GM18858 (cell line): ENCODE data around the gene FBN2.
A peak's percentile ranks its signal among the peaks of the same experiment; 100 is the strongest.

Source experiments
- ATAC-seq: cut with Tn5 transposase; IDR thresholded peaks from one replicate; pipeline ENCODE4 v1.9.1; 2021; ENCODE audit not compliant: unreplicated experiment

FBN2 gene

GRCh38 chr5:128216860-128217531 lies 321.0 kb downstream of the FBN2 start:
- ATAC-seq = no peak

- ATAC-seq = no peak
Measured at GRCh38 chr5:128216285-128216684, 321.8 kb downstream of the FBN2 start.

GRCh38 chr5:128213833-128214232 lies 324.2 kb downstream of the FBN2 start:
- ATAC-seq = no peak

DNA sequence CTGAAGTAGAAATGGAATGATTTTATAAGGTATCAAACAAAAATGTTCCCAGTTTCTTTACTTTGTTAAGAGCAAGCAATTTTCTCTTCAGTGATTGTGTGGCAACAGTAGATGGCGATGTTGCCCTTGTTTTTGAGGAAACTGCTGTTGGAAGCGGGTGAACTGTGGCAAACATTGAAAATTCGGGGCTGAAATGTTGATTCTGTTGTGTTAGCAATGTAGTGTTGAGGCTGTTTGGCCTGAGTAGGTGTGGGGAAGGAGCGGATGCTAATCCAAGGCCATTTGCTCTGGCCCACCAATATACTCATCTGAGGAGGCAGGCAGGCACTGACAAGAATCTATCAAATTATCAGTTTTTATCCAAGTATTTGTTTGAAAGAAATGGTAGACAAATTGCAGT lies 324.7 kb downstream of the FBN2 start:
- peak; percentile 43 for ATAC-seq

DNA sequence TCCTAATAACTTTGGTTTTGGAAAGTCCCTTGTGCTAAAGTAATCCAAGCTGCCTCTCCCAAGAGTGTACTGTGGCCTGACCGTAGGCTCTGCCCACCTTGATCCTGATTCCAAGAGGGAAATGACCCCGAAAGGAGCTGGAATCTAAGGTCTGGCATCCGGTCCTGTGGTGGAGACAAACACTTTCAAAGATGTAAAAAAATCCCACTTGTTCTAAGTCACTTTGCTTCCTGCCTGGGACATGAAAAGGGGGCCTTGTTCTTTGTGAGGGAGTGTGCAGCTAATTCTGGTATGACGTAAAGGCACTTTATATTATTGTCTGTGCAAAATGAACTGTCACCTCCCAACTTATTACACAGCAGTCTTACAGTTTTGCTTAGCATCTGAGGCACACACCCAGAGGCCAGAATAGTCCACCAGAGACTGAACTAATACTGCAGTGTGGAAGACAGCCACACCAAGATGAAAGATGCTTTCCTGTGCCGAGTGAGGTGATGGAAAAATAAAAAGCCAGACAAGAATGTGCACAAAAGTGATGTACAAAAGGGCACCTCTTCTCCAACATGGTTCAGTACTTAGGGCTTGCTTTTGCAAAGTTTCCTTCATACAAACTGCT lies 325.7 kb downstream of the FBN2 start:
- no peak for ATAC-seq

DNA sequence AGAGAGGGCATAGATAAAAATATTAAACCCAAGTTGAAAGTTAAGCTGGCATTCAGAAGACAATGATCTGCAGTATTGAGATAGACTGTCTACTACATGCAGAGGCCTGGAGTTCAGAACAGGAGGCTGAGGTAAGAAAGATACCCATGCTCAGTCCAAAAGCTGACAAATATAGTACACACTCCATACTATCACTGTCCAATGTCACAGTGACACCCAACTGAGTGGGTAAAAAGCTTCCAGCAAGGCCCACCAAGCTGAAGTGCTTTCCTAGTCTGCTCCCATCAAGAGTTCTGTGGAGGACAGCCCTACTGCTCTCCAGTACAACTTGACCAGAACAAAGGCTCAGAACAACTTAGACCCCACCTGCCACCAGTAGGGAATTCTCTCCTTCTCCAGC lies 329.6 kb downstream of the FBN2 start:
- no peak for ATAC-seq
